Measurements from ENCODE around the gene ACTBL2.

GRCh38 chr5:57495285-57496086, 12.9 kb upstream of the ACTBL2 start:
- TF ChIP-seq, protein P1, sequence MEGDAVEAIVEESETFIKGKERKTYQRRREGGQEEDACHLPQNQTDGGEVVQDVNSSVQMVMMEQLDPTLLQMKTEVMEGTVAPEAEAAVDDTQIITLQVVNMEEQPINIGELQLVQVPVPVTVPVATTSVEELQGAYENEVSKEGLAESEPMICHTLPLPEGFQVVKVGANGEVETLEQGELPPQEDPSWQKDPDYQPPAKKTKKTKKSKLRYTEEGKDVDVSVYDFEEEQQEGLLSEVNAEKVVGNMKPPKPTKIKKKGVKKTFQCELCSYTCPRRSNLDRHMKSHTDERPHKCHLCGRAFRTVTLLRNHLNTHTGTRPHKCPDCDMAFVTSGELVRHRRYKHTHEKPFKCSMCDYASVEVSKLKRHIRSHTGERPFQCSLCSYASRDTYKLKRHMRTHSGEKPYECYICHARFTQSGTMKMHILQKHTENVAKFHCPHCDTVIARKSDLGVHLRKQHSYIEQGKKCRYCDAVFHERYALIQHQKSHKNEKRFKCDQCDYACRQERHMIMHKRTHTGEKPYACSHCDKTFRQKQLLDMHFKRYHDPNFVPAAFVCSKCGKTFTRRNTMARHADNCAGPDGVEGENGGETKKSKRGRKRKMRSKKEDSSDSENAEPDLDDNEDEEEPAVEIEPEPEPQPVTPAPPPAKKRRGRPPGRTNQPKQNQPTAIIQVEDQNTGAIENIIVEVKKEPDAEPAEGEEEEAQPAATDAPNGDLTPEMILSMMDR (conservative IDR thresholded peaks at IDR 0.05; ENCODE audit: low read depth, low read length): no peak
- TF ChIP-seq EZH2phosphoT487 (IDR thresholded peaks at IDR 0.05; ENCODE audit: borderline replicate concordance, low read length) (no peak), EZH2 (IDR thresholded peaks at IDR 0.05; ENCODE audit: low read length, unreplicated experiment) (no peak)

Data from PC-3 (cell line).